A549 (cell line): ENCODE data around the gene CDKN1C. TPM values are rescaled to one million over a fixed set of nuclear protein-coding genes. Genes with fewer than 3 reads are reported as not detected.

Experiments
- ATAC-seq, 2 experiments: fragments of 200-7000 bp in 1 of 2; fragments of >200 bp in 1 of 2; cut with Nextera tagmentation in 1 of 2; cut with Tn5 transposase in 1 of 2; 3 replicates each; pipeline versions ENCODE4 v1.8.0 to v1.9.1; 2018 to 2020; ENCODE audit warnings: mild to moderate bottlenecking in 1 of 2, moderate library complexity in 1 of 2
- CTCF ChIA-PET: fragments of 300-600 bp; sonication (Branson Sonifier 250); formaldehyde crosslinking; extraction: SDS; loops from one replicate; lab custom pipeline; 2021; ENCODE audit warnings: antibody characterized with exemption, inconsistent platforms; lab: Yijun Ruan, JAX
- POLR2A ChIA-PET: fragments of 350-600 bp; formaldehyde crosslinking; extraction: SDS; loops from one replicate; lab custom pipeline; 2021; ENCODE audit warnings: antibody characterized with exemption, inconsistent platforms; lab: Yijun Ruan, JAX
- DNase-seq, 2 experiments: peaks; one replicate each; pipeline versions ENCODE4 v3.0.0 to v3.0.0-alpha.2; 2011 to 2016; ENCODE audit warnings: low read depth in 1 of 2, low spot score in 1 of 2
- FAIRE-seq: peaks from 2 replicates; lab custom pipeline; 2011; peaks lifted over from hg19 to GRCh38; lab: Jason Lieb, UNC
- H3K27ac ChIP-seq, 2 experiments: fragments of >200 bp; sonication (Bioruptor Twin); formaldehyde crosslinking; 3 replicates each; pipeline ENCODE4 v1.5.1; 2016 to 2017
- H3K4me1 ChIP-seq: fragments of >200 bp; sonication (Bioruptor Twin); formaldehyde crosslinking; 3 replicates; pipeline ENCODE4 v1.6.1; 2016
- H3K4me2 ChIP-seq: fragments of >200 bp; sonication (Bioruptor Twin); formaldehyde crosslinking; 3 replicates; pipeline ENCODE4 v1.6.1; 2016
- H3K4me3 ChIP-seq: fragments of >200 bp; sonication (Bioruptor Twin); formaldehyde crosslinking; 3 replicates; pipeline ENCODE4 v1.5.1; 2016
- H3K9me3 ChIP-seq: fragments of >200 bp; sonication (Bioruptor Twin); formaldehyde crosslinking; 3 replicates; pipeline ENCODE4 v1.6.1; 2016
- ATOH8 ChIP-seq: fragments of 250-450 bp; sonication (Bioruptor Pico); IDR thresholded peaks from 2 replicates; pipeline ENCODE4 v1.5.0; 2020; ENCODE audit warnings: low read depth, mild to moderate bottlenecking, moderate library complexity
- BCL3 ChIP-seq: fragments of >200 bp; sonication (Bioruptor Twin); formaldehyde crosslinking; IDR thresholded peaks from 3 replicates; pipeline ENCODE4 v1.6.1; 2016
- BHLHE40 ChIP-seq: IDR thresholded peaks from 2 replicates; pipeline ENCODE4 v1.6.1; 2012; ENCODE audit warnings: low read depth, low read length, inconsistent platforms
- CBX2 ChIP-seq: fragments of 200-600 bp; sonication (generic); IDR thresholded peaks from 2 replicates; pipeline ENCODE4 v1.6.1; 2016; ENCODE audit warnings: low read depth, mild to moderate bottlenecking, borderline replicate concordance
- CHD4 ChIP-seq: fragments of 200-600 bp; sonication (generic); IDR thresholded peaks from 2 replicates; pipeline ENCODE4 v1.6.1; 2016; ENCODE audit warnings: antibody characterized with exemption, mild to moderate bottlenecking, borderline replicate concordance
- EP300 ChIP-seq, 2 experiments: fragments of >200 bp; sonication (Bioruptor Twin); formaldehyde crosslinking; IDR thresholded peaks; 2 replicates in 1 of 2; 3 replicates in 1 of 2; pipeline ENCODE4 v1.6.1; 2016 to 2017
- FOSB ChIP-seq: fragments of 250-450 bp; sonication (Bioruptor Pico); IDR thresholded peaks from 2 replicates; pipeline ENCODE4 v1.5.0; 2020; ENCODE audit warnings: mild to moderate bottlenecking, moderate library complexity
- FOSL2 ChIP-seq, 2 experiments: fragments of 450-650 bp in 1 of 2; fragments of >200 bp in 1 of 2; sonication (Bioruptor Twin) in 1 of 2; formaldehyde crosslinking; IDR thresholded peaks; 2 replicates each; pipeline versions ENCODE4 v1.5.0 to v1.6.1; 2016 to 2020; ENCODE audit warnings: mild to moderate bottlenecking in 1 of 2, moderate library complexity in 1 of 2
- HDAC2 ChIP-seq: fragments of 200-600 bp; sonication (generic); IDR thresholded peaks from 2 replicates; pipeline ENCODE4 v1.6.1; 2016
- HEYL ChIP-seq: fragments of 250-450 bp; sonication (Bioruptor Pico); IDR thresholded peaks from 2 replicates; pipeline ENCODE4 v1.8.0; 2021; ENCODE audit warnings: mild to moderate bottlenecking, moderate library complexity
- HOXA7 ChIP-seq: fragments of 250-450 bp; sonication (Bioruptor Pico); IDR thresholded peaks from 2 replicates; pipeline ENCODE4 v1.5.0; 2020; ENCODE audit warnings: mild to moderate bottlenecking, moderate library complexity
- HOXB13 ChIP-seq: fragments of 250-450 bp; sonication (Bioruptor Pico); IDR thresholded peaks from 2 replicates; pipeline ENCODE4 v1.5.0; 2020; ENCODE audit warnings: low read depth, mild to moderate bottlenecking, moderate library complexity
- KDM1A ChIP-seq: fragments of 200-600 bp; sonication (generic); IDR thresholded peaks from 2 replicates; pipeline ENCODE4 v1.6.1; 2016; ENCODE audit warnings: low read depth, mild to moderate bottlenecking
- MAFK ChIP-seq: fragments of 450-650 bp; IDR thresholded peaks from 2 replicates; pipeline ENCODE4 v1.6.1; 2014; ENCODE audit not compliant: partially characterized antibody
- MYC ChIP-seq: IDR thresholded peaks from 2 replicates; pipeline ENCODE4 v1.6.1; 2012; ENCODE audit warnings: mild to moderate bottlenecking, inconsistent platforms, low read length, improper control_type of control experiment, borderline replicate concordance
- NPAS2 ChIP-seq: fragments of 250-450 bp; sonication (Bioruptor Pico); IDR thresholded peaks from 2 replicates; pipeline ENCODE4 v1.8.0; 2022; ENCODE audit warnings: mild to moderate bottlenecking, moderate library complexity, borderline replicate concordance
- NR3C1 ChIP-seq: fragments of >200 bp; sonication (Bioruptor Twin); formaldehyde crosslinking; IDR thresholded peaks from 3 replicates; pipeline ENCODE4 v1.6.1; 2017
- PHF8 ChIP-seq: fragments of 200-600 bp; sonication (generic); IDR thresholded peaks from 2 replicates; pipeline ENCODE4 v1.6.1; 2016; ENCODE audit warnings: low read depth, mild to moderate bottlenecking, antibody characterized with exemption, moderate library complexity, borderline replicate concordance
- RCOR1 ChIP-seq: fragments of 150-350 bp; IDR thresholded peaks from 2 replicates; pipeline ENCODE4 v1.6.1; 2014; ENCODE audit warnings: antibody characterized with exemption, low read length, low read depth
- TFCP2L1 ChIP-seq: fragments of 250-450 bp; sonication (Bioruptor Pico); IDR thresholded peaks from 2 replicates; pipeline ENCODE4 v1.5.0; 2021; ENCODE audit warnings: mild to moderate bottlenecking
- USF2 ChIP-seq: fragments of 450-650 bp; IDR thresholded peaks from 2 replicates; pipeline ENCODE4 v1.6.1; 2014; ENCODE audit warnings: antibody characterized with exemption
- ZC3H11A ChIP-seq: fragments of 450-650 bp; IDR thresholded peaks from 2 replicates; pipeline ENCODE4 v1.6.1; 2014; ENCODE audit warnings: antibody characterized with exemption, mild to moderate bottlenecking
- WGBS: methylation state at CpG from one replicate; pipeline ENCODE4 v1.1.6; 2017; ENCODE audit errors: missing lambda C conversion rate; 5-methylcytosine and 5-hydroxymethylcytosine counted together
- polyA plus RNA-seq, 4 experiments: library from polyadenylated mRNA; depleted of rRNA in 3 of 4; stranded (reverse); fragments of >200 nt; fragmentation: RNase III in 1 of 4; extraction: RNeasy Plus Mini Kit Qiagen cat#74134 plus additional on column Dnase treatment in 1 of 4; gene quantifications; 2 replicates in 3 of 4; 3 replicates in 1 of 4; pipeline ENCODE4 v1.2.3, GENCODE V29; 2011 to 2017
- TF ChIP-seq, protein P1 (sequence below): IDR thresholded peaks from 2 replicates; pipeline ENCODE4 v1.6.1; 2012
- TF ChIP-seq, protein P2 (sequence below): IDR thresholded peaks from 2 replicates; pipeline ENCODE4 v1.6.1; 2012
- TF ChIP-seq, protein P3 (sequence below): IDR thresholded peaks from 2 replicates; pipeline ENCODE4 v1.6.1; 2012; ENCODE audit warnings: low read depth, borderline replicate concordance

The CDKN1C gene
- polyA plus RNA-seq, 2 of the 4 experiments (the other 2 are of a cell fraction): 0.30 to 0.41 TPM

DNA sequence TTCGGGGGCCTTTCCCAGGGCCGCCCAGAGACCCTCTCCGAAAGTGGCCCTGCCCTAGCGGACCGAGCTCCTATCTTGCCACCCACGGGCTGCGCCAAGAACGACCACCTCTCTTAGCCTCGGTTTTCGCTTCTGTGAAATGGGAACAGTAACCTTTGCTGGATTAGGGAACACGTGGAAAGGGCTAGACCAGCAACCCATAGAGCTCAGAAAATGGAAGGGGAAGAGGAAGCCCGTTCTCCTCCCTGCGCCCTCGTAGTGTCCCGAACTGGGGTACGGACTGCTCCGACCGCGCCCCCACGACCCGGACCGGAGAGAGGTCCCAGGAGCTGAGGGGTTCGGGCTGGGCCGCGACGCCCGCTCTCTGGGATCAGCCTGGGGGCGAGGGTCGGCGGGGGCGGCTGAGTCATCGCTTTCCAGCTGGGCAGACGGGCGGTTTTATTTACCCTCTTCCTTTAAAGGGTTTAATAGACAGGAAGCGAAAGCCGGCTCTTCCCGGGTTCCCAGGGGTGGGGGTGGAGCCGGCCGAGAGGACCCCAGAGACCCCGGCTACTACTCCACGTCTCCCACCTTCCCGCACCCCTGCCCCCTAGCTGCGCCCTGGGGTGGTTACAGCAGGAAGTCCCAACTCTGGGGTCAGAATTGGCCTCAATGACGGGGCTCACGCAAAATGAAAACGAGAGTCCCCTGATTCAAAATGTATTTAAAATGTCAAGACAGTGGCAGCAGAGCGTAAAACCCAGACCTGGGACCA is 44.6 kb upstream of the CDKN1C start:
- peaks cover 29% of the 10 kb centered on the region for H3K4me1 ChIP-seq
- H3K4me3 ChIP-seq: peak overlapping the region; percentile 67
- no peaks in the 10 kb centered on the region for H3K9me3 ChIP-seq
- CTCF ChIA-PET: interaction anchor here (0.6 to 9.5 kb wide), 39 partner anchors 9 to 397 kb away, joined by 3 to 75 read pairs (median 5); partner anchors contain the start of genes CDKN1C and NAP1L4
- DNase-seq: peak; percentile 65 to 75
- POLR2A ChIA-PET: interaction anchor here (0.5 to 4.8 kb wide), 30 partner anchors 11 to 1180 kb away, joined by 3 to 74 read pairs (median 5); partner anchors contain the start of genes CDKN1C, NAP1L4 and ZNF195
- WGBS: 1% methylated on average over 28 of the region's 47 CpGs
- TF ChIP-seq HOXB13 (CRISPR knock-in tag): peak; percentile 59; the same call in 1 of the 2 replicates
- TF ChIP-seq, protein P1, sequence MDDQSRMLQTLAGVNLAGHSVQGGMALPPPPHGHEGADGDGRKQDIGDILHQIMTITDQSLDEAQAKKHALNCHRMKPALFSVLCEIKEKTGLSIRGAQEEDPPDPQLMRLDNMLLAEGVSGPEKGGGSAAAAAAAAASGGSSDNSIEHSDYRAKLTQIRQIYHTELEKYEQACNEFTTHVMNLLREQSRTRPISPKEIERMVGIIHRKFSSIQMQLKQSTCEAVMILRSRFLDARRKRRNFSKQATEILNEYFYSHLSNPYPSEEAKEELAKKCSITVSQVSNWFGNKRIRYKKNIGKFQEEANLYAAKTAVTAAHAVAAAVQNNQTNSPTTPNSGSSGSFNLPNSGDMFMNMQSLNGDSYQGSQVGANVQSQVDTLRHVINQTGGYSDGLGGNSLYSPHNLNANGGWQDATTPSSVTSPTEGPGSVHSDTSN: peak; percentile 50; the same call in 1 of the 2 replicates
- TF ChIP-seq FOSB (CRISPR knock-in tag): 0 out of 2 replicates have a peak, but pooled peaks have one; percentile 71
- TF ChIP-seq PHF8: 0 out of 2 replicates have a peak, but pooled peaks have one; percentile 19
- TF ChIP-seq HEYL (CRISPR knock-in tag): peak; percentile 80
- peak; percentile 64; the same call in 1 of the 2 replicates for TF ChIP-seq NPAS2 (CRISPR knock-in tag)
- TF ChIP-seq, protein P2, sequence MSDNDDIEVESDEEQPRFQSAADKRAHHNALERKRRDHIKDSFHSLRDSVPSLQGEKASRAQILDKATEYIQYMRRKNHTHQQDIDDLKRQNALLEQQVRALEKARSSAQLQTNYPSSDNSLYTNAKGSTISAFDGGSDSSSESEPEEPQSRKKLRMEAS: peak; percentile 87
- no peak for TF ChIP-seq BCL3
- TF ChIP-seq BHLHE40: no peak
- TF ChIP-seq MYC: peak; percentile 34; the same call in 1 of the 2 replicates
- 0 out of 2 replicates have a peak, but pooled peaks have one; percentile 15 for TF ChIP-seq RCOR1
- peak; percentile 88 for TF ChIP-seq KDM1A
- TF ChIP-seq NR3C1: no peak
- no peak for TF ChIP-seq EP300 (IDR thresholded peaks at IDR 0.05)
- TF ChIP-seq USF2: no peak
- peak; percentile 25; the same call in 1 of the 2 replicates for TF ChIP-seq FOSL2 (IDR thresholded peaks at IDR 0.05)
- TF ChIP-seq FOSL2 (CRISPR knock-in tag; IDR thresholded peaks at IDR 0.05): peak; percentile 91
- TF ChIP-seq, protein P3, sequence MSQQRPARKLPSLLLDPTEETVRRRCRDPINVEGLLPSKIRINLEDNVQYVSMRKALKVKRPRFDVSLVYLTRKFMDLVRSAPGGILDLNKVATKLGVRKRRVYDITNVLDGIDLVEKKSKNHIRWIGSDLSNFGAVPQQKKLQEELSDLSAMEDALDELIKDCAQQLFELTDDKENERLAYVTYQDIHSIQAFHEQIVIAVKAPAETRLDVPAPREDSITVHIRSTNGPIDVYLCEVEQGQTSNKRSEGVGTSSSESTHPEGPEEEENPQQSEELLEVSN: peak; percentile 66; the same call in 1 of the 2 replicates
- no peak for TF ChIP-seq HOXA7
- TF ChIP-seq CBX2: no peak
- TF ChIP-seq ZC3H11A: no peak
- TF ChIP-seq ATOH8: no peak
- TF ChIP-seq CHD4: peak; percentile 96
- TF ChIP-seq TFCP2L1 (CRISPR knock-in tag): 0 out of 2 replicates have a peak, but pooled peaks have one; percentile 54
- TF ChIP-seq MAFK: peak; percentile 63
- 0 out of 2 replicates have a peak, but pooled peaks have one; percentile 49 for TF ChIP-seq HDAC2
- H3K4me2 ChIP-seq: peak overlapping the region; percentile 93
- no peak for FAIRE-seq
- peak overlapping the region; percentile 92 to 94 for H3K27ac ChIP-seq
- peak; percentile 14 to 26; a peak in 5 of 6 replicates for ATAC-seq
